GM13976 (cell line): ENCODE measurements around the gene DCAF4L1.

Experiments
- DNase-seq: peaks from one replicate; pipeline ENCODE4 v3.0.0; 2012; ENCODE audit warnings: low spot score
- CTCF ChIP-seq: IDR thresholded peaks from 2 replicates; pipeline ENCODE4 v1.5.1; 2012; ENCODE audit warnings: borderline replicate concordance, mild to moderate bottlenecking; ENCODE audit not compliant: insufficient read depth; ENCODE audit errors: extremely low read depth, missing control alignments, control extremely low read depth
- in situ Hi-C: fragments of 300-500 bp; cut with MboI; formaldehyde crosslinking; loops from one replicate; pipeline ENCODE4 v1.12.0; 2022; ENCODE audit warnings: low sequenced_read_pairs, mixed read lengths, inconsistent platforms; ENCODE audit not compliant: unreplicated experiment

DCAF4L1 gene

GRCh38 chr4:41977709-41978108 lies 3.8 kb upstream of the DCAF4L1 start:
- TF ChIP-seq CTCF, result no peak
- DNase-seq, result no peak
- in situ Hi-C loops, result loop anchor here (25.0 kb wide), 1 partner anchor 535 kb away; no protein-coding TSS in a partner anchor

DNA sequence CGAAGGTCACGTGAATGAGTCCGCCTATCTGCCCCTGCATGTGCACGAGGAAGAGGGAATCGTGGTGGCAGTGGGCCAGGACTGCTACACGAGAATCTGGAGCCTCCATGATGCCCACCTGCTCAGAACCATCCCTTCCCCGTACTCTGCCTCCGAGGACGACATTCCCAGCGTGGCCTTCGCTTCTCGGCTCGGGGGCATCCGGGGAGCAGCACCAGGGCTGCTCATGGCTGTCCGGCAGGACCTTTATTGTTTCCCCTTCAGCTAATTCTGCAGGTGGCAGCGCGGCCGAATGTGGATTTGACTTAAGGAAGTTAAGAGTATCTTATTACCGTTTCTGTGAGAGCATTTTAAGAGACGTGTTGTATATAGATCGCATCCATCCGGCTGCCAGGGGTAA lies 1.2 kb downstream of the DCAF4L1 start:
- TF ChIP-seq CTCF, result no peak
- in situ Hi-C loops, result loop anchor here (25.0 kb wide), 1 partner anchor 530 kb away; no protein-coding TSS in a partner anchor
- DNase-seq, result no peak

- in situ Hi-C loops, result loop anchor here (25.0 kb wide), 1 partner anchor 527 kb away; no protein-coding TSS in a partner anchor
These were observed 3.6 kb downstream of the DCAF4L1 start for GRCh38 chr4:41985151-41985550.

GRCh38 chr4:41989994-41990364 lies 8.4 kb downstream of the DCAF4L1 start:
- no peak for DNase-seq
- no peak for TF ChIP-seq CTCF

More at GRCh38 chr4:41985151-41985550, 3.6 kb downstream of the DCAF4L1 start:
- DNase-seq, result no peak
- no peak for TF ChIP-seq CTCF

GRCh38 chr4:41990365-41991111 lies 9.0 kb downstream of the DCAF4L1 start, which contains the start of gene SLC30A9:
SLC30A9 (plus strand) TSS chr4:41990530; CDS start chr4:41990652, 122 bp downstream.
- DNase-seq, result peak; percentile 97
- peak; percentile 1 for TF ChIP-seq CTCF
- in situ Hi-C loops, result loop anchor here (25.0 kb wide), 1 partner anchor 522 kb away; no protein-coding TSS in a partner anchor

More at GRCh38 chr4:41989994-41990364, 8.4 kb downstream of the DCAF4L1 start:
- in situ Hi-C loops, result loop anchor here (25.0 kb wide), 1 partner anchor 522 kb away; no protein-coding TSS in a partner anchor

GRCh38 chr4:41991916-41992767 lies 10.6 kb downstream of the DCAF4L1 start:
- in situ Hi-C loops, result loop anchor here (25.0 kb wide), 1 partner anchor 520 kb away; no protein-coding TSS in a partner anchor
- TF ChIP-seq CTCF, result no peak
- DNase-seq, result no peak
